Measurements from ENCODE around the gene GRAMD1B.
A peak's percentile ranks its signal among the peaks of the same experiment; 100 is the strongest.

Gene GRAMD1B

DNA sequence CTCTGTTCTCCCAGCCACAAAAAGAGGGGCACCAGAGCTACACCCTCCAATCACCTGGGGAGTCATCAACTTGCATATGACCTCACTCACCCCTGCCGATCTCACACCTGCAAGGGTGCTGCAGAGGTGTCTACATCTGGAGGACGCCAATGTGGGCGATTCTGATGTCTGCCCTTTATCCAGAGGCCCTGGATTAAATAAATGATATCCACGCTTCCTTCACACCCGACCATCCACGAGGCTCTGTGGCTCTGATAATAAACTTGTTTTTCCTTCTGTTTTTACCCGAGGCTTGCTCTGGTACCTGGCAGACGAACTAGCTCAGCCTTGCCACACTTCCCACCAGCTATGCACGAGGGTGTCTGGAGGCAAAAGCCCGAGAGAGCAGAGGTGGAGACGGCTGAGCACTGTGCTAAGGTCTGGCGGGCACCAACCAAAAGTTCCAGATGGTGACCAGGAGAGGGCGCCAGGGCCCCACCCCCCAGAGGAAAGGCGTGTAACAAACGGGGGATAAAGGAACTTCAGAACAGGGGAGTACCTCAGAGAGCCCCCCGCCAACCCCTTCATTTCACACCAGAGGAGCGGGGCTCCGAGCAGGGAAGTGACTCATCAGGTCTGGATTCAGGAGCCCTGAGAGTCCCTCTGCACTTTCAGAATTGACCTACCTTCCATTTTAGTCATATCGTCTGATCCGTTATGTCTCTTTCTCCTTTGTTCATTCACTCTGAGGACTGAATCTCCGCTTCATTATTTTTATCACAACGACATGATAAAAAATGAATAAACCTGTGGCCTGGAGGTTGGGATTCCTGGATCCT lies 210.8 kb downstream of the GRAMD1B start:
- Histone ChIP-seq H3K4me3 (ENCODE audit: low read depth, low read length) (no peak overlapping the region), H3K27ac (ENCODE audit: low read depth, low read length) (no peak overlapping the region), H2AFZ (ENCODE audit: low read length, unreplicated experiment) (no peak overlapping the region), H3K4me1 (ENCODE audit: control insufficient read depth, insufficient read depth, low read length, unreplicated experiment) (no peaks in the 10 kb centered on the region), H3K27me3 (ENCODE audit: insufficient read depth, low read length) (peaks cover 74% of the 10 kb centered on the region), H3K36me3 (ENCODE audit: insufficient read depth, low read length) (no peaks in the 10 kb centered on the region), H3K79me2 (ENCODE audit: control insufficient read depth, insufficient read depth, low read length, unreplicated experiment) (no peaks in the 10 kb centered on the region)

- H3K36me3 ChIP-seq (ENCODE audit: insufficient read depth, low read length), result no peaks in the 10 kb centered on the region
- no peaks in the 10 kb centered on the region for H3K4me1 ChIP-seq (ENCODE audit: control insufficient read depth, insufficient read depth, low read length, unreplicated experiment)
- H3K27ac ChIP-seq (ENCODE audit: low read depth, low read length), result no peak overlapping the region
- no peak overlapping the region for H3K4me3 ChIP-seq (ENCODE audit: low read depth, low read length)
- peaks cover 74% of the 10 kb centered on the region for H3K27me3 ChIP-seq (ENCODE audit: insufficient read depth, low read length)
- H2AFZ ChIP-seq (ENCODE audit: low read length, unreplicated experiment), result no peak overlapping the region
- H3K79me2 ChIP-seq (ENCODE audit: control insufficient read depth, insufficient read depth, low read length, unreplicated experiment), result no peaks in the 10 kb centered on the region
Measured at GRCh38 chr11:123641495-123641840, 211.4 kb downstream of the GRAMD1B start.

DNA sequence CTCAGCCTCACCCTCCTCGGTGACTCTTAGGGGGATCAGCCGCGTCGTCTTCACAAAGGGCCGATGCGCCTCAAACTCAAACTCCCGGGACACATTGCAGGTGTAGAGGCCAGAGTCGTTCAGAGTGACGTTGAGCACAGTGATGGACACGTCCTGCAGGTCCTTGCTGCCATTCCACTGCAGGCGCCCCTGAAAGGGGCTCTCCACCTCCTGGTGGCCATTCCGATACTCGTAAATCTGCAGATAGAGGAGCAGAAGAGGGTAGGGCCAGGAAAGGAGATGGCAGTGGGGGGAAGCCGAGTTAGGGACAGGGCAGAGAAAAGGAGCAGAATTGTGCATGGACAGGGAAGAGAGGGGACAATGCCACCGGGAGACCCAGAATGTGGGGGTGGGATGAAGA lies 212.4 kb downstream of the GRAMD1B start:
- Histone ChIP-seq H2AFZ (ENCODE audit: low read length, unreplicated experiment) (no peak overlapping the region), H3K79me2 (ENCODE audit: control insufficient read depth, insufficient read depth, low read length, unreplicated experiment) (no peaks in the 10 kb centered on the region), H3K4me3 (ENCODE audit: low read depth, low read length) (no peak overlapping the region), H3K27me3 (ENCODE audit: insufficient read depth, low read length) (peaks cover 75% of the 10 kb centered on the region), H3K27ac (ENCODE audit: low read depth, low read length) (no peak overlapping the region), H3K36me3 (ENCODE audit: insufficient read depth, low read length) (no peaks in the 10 kb centered on the region), H3K4me1 (ENCODE audit: control insufficient read depth, insufficient read depth, low read length, unreplicated experiment) (no peaks in the 10 kb centered on the region)

DNA sequence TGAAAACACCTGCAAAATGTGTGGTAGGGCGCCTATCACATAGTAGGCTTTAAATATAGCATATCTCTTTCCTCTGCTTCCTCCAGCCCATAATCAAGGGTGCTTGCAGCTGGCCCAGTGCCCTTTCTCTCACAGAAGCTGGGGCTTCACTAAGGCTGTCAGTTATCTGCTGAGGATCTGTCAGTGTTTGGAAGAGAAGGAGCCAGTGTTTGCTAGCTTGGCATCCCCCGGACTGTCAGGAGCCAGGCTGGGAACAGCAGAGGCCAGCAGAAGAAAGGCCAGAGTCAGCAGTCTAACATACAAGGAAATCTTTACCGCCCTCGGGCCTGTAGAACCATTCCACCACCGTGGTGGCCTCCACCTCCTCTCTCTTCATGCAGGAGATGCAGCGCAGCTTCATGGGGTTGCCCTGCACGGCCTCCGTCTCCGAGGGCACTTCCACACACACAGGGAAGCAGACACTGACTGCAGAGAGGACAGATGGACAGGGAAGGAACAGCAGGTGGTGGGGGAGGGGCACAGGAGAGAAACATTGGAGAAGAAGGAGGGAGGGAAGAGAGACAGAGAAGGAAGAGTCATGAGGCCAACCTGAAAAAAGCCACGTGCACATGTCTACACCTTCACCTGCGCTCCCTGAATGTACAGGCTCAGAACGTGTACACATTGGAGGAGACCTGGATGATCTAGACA lies 215.4 kb downstream of the GRAMD1B start:
- Histone ChIP-seq H3K79me2 (ENCODE audit: control insufficient read depth, insufficient read depth, low read length, unreplicated experiment) (no peaks in the 10 kb centered on the region), H3K36me3 (ENCODE audit: insufficient read depth, low read length) (no peaks in the 10 kb centered on the region), H3K4me3 (ENCODE audit: low read depth, low read length) (no peak overlapping the region), H3K27me3 (ENCODE audit: insufficient read depth, low read length) (peaks cover 73% of the 10 kb centered on the region), H3K27ac (ENCODE audit: low read depth, low read length) (no peak overlapping the region), H3K4me1 (ENCODE audit: control insufficient read depth, insufficient read depth, low read length, unreplicated experiment) (no peaks in the 10 kb centered on the region), H2AFZ (ENCODE audit: low read length, unreplicated experiment) (no peak overlapping the region)

GRCh38 chr11:123650901-123651300 lies 220.8 kb downstream of the GRAMD1B start:
- H2AFZ ChIP-seq (ENCODE audit: low read length, unreplicated experiment), result no peak overlapping the region
- H3K4me3 ChIP-seq (ENCODE audit: low read depth, low read length), result no peak overlapping the region
- H3K27me3 ChIP-seq (ENCODE audit: insufficient read depth, low read length), result peaks cover 89% of the 10 kb centered on the region
- H3K4me1 ChIP-seq (ENCODE audit: control insufficient read depth, insufficient read depth, low read length, unreplicated experiment), result no peaks in the 10 kb centered on the region
- no peaks in the 10 kb centered on the region for H3K36me3 ChIP-seq (ENCODE audit: insufficient read depth, low read length)
- H3K27ac ChIP-seq (ENCODE audit: low read depth, low read length), result no peak overlapping the region
- no peaks in the 10 kb centered on the region for H3K79me2 ChIP-seq (ENCODE audit: control insufficient read depth, insufficient read depth, low read length, unreplicated experiment)

DNA sequence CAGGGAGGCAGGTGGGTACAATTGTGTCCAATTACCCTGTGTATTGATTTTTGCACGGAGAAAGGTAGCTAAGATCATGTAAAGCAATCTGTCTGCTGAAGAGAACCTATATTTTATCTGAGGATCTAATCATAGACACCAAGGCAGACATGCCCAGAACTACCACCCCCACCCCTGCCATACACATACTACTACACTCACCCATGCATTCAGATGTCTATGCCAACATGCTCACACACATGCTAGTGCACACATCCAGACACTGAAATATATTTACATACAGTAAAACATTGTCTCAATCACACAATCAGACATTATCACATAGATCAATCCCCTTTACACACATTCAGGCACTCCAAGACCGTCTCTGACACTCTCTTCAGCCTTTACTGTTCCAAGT lies 222.5 kb downstream of the GRAMD1B start:
- H3K27me3 ChIP-seq (ENCODE audit: insufficient read depth, low read length), result peaks cover 87% of the 10 kb centered on the region
- H3K36me3 ChIP-seq (ENCODE audit: insufficient read depth, low read length), result no peaks in the 10 kb centered on the region
- no peak overlapping the region for H3K4me3 ChIP-seq (ENCODE audit: low read depth, low read length)
- H3K79me2 ChIP-seq (ENCODE audit: control insufficient read depth, insufficient read depth, low read length, unreplicated experiment), result no peaks in the 10 kb centered on the region
- no peaks in the 10 kb centered on the region for H3K4me1 ChIP-seq (ENCODE audit: control insufficient read depth, insufficient read depth, low read length, unreplicated experiment)
- no peak overlapping the region for H2AFZ ChIP-seq (ENCODE audit: low read length, unreplicated experiment)
- H3K27ac ChIP-seq (ENCODE audit: low read depth, low read length), result no peak overlapping the region

GRCh38 chr11:123653483-123653826 lies 223.4 kb downstream of the GRAMD1B start:
- H3K36me3 ChIP-seq (ENCODE audit: insufficient read depth, low read length), result no peaks in the 10 kb centered on the region
- H3K27me3 ChIP-seq (ENCODE audit: insufficient read depth, low read length), result peaks cover 86% of the 10 kb centered on the region
- H3K79me2 ChIP-seq (ENCODE audit: control insufficient read depth, insufficient read depth, low read length, unreplicated experiment), result no peaks in the 10 kb centered on the region
- no peak overlapping the region for H3K27ac ChIP-seq (ENCODE audit: low read depth, low read length)
- no peak overlapping the region for H3K4me3 ChIP-seq (ENCODE audit: low read depth, low read length)
- H2AFZ ChIP-seq (ENCODE audit: low read length, unreplicated experiment), result no peak overlapping the region
- no peaks in the 10 kb centered on the region for H3K4me1 ChIP-seq (ENCODE audit: control insufficient read depth, insufficient read depth, low read length, unreplicated experiment)

DNA sequence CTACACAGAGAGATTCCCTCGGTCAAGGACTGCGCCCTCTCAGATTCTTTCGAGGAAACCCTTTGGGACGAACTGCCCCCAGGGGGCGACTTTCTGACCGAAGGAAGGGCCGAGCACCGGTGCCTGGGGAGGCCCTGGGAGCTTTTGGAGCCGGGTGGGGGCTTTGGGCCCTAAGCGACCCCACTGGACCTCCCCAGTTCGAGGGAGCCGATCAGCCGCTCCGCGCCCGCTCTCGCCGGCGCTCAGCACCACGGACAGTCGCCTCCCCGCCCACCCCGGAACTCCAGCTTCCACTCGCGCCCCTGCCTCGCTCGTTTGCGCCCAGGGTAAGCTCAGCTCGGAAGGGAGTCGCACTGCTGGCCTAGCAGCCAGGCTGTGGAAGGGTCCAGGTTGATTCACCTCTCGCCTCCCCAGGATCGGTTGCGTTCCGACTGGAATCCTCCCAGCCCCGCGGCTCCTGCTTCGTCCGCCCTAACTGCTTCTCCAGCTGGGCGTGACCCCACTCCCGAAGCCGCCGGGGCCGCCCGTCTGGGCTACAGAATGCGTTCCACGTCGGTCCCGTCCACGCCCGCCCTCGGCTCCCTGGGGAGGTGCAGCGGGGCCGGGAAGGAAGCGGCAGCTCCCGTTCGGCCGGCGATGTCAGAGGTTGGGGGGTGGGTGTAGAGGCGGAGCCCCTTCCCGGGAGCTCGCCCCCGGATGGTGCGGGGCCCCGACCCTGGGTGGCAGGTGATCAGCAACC lies 223.9 kb downstream of the GRAMD1B start:
- H3K4me3 ChIP-seq (ENCODE audit: low read depth, low read length), result peak overlapping the region; percentile 76
- H3K79me2 ChIP-seq (ENCODE audit: control insufficient read depth, insufficient read depth, low read length, unreplicated experiment), result no peaks in the 10 kb centered on the region
- H2AFZ ChIP-seq (ENCODE audit: low read length, unreplicated experiment), result peak overlapping the region; percentile 16
- H3K27me3 ChIP-seq (ENCODE audit: insufficient read depth, low read length), result peaks cover 86% of the 10 kb centered on the region
- H3K36me3 ChIP-seq (ENCODE audit: insufficient read depth, low read length), result no peaks in the 10 kb centered on the region
- H3K4me1 ChIP-seq (ENCODE audit: control insufficient read depth, insufficient read depth, low read length, unreplicated experiment), result no peaks in the 10 kb centered on the region
- no peak overlapping the region for H3K27ac ChIP-seq (ENCODE audit: low read depth, low read length)

DNA sequence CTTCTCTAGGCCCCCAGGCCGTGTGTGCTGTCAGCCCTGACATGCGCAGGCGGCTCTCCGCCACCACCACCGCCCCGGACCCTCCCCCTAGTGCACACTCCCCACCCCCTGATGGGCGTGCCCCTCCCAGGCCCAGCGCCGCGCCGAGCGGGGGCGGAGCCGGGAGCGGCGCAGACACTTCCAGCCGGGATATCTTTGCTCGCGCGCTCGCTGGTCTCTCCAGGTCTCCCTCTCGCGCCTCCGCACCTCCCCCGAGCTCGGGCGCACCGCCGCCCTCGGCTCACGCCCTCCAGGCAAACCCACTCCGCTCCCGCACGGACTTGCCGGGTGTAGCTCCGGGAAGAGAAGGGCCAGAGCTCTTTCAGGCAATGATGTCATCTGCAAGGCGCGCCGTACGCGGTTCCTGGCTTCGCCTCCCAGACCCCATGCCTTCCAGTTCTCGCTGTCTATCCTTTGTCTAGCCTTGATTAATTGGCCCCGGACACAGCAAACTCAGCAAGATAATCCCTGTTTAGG lies 224.6 kb downstream of the GRAMD1B start, which contains the start of gene SCN3B:
Gene SCN3B (minus strand): TSS at position 59 of the 516 bp plus-strand sequence. CDS start 823 bp downstream, outside the sequence.
- Histone ChIP-seq H3K36me3 (ENCODE audit: insufficient read depth, low read length) (no peaks in the 10 kb centered on the region), H3K27ac (ENCODE audit: low read depth, low read length) (no peak within 1 kb of the TSS), H3K4me3 (ENCODE audit: low read depth, low read length) (peak within 1 kb of the TSS; percentile 76), H3K27me3 (ENCODE audit: insufficient read depth, low read length) (peaks cover 87% of the 10 kb centered on the region), H2AFZ (ENCODE audit: low read length, unreplicated experiment) (peak within 1 kb of the TSS; percentile 16), H3K4me1 (ENCODE audit: control insufficient read depth, insufficient read depth, low read length, unreplicated experiment) (no peaks in the 10 kb centered on the region), H3K79me2 (ENCODE audit: control insufficient read depth, insufficient read depth, low read length, unreplicated experiment) (no peaks in the 10 kb centered on the region)

- Histone ChIP-seq H3K27me3 (ENCODE audit: insufficient read depth, low read length) (peaks cover 59% of the 10 kb centered on the region), H3K4me1 (ENCODE audit: control insufficient read depth, insufficient read depth, low read length, unreplicated experiment) (no peaks in the 10 kb centered on the region), H3K27ac (ENCODE audit: low read depth, low read length) (no peak overlapping the region), H3K79me2 (ENCODE audit: control insufficient read depth, insufficient read depth, low read length, unreplicated experiment) (no peaks in the 10 kb centered on the region), H3K36me3 (ENCODE audit: insufficient read depth, low read length) (no peaks in the 10 kb centered on the region), H3K4me3 (ENCODE audit: low read depth, low read length) (no peak overlapping the region), H2AFZ (ENCODE audit: low read length, unreplicated experiment) (no peak overlapping the region)
Measured at GRCh38 chr11:123659311-123659710, 229.2 kb downstream of the GRAMD1B start.
